H9 (cell line): ENCODE data around the gene TPPP3. TPM values are rescaled to one million over a fixed set of nuclear protein-coding genes. Genes with fewer than 3 reads are reported as not detected.

Source experiments
- DNase-seq: peaks from one replicate; pipeline ENCODE4 v3.0.0-alpha.2; 2017
- H2AFZ ChIP-seq: one replicate; pipeline ENCODE4 v1.6.1; 2013; ENCODE audit warnings: mild to moderate bottlenecking, low read length, control low read depth, moderate library complexity
- H2AK5ac ChIP-seq: 2 replicates; pipeline ENCODE4 v1.6.1; 2013; ENCODE audit warnings: low read length, control low read depth, mixed read lengths; ENCODE audit not compliant: insufficient read length
- H2BK120ac ChIP-seq: one replicate; pipeline ENCODE4 v1.6.1; 2013; ENCODE audit warnings: low read depth, mild to moderate bottlenecking, low read length, control low read depth, inconsistent platforms; ENCODE audit not compliant: poor library complexity, severe bottlenecking
- H2BK12ac ChIP-seq: 2 replicates; pipeline ENCODE4 v1.6.1; 2013; ENCODE audit warnings: low read length, control low read depth, mixed read lengths, low read depth; ENCODE audit not compliant: insufficient read length
- H2BK15ac ChIP-seq: 2 replicates; pipeline ENCODE4 v1.6.1; 2013; ENCODE audit warnings: low read depth, low read length, control low read depth
- H2BK20ac ChIP-seq: one replicate; pipeline ENCODE4 v1.6.1; 2013; ENCODE audit warnings: low read depth, mild to moderate bottlenecking, low read length, control low read depth, inconsistent platforms; ENCODE audit not compliant: poor library complexity, severe bottlenecking
- H2BK5ac ChIP-seq: 2 replicates; pipeline ENCODE4 v1.6.1; 2013; ENCODE audit warnings: low read length, control low read depth, mixed read lengths; ENCODE audit not compliant: insufficient read length
- H3K14ac ChIP-seq: 2 replicates; pipeline ENCODE4 v1.6.1; 2013; ENCODE audit warnings: low read length, control low read depth; ENCODE audit not compliant: insufficient read depth
- H3K18ac ChIP-seq: 2 replicates; pipeline ENCODE4 v1.6.1; 2013; ENCODE audit warnings: low read depth, mild to moderate bottlenecking, mixed read lengths, low read length, control low read depth; ENCODE audit not compliant: insufficient read length
- H3K23ac ChIP-seq: 2 replicates; pipeline ENCODE4 v1.6.1; 2013; ENCODE audit warnings: low read length, control low read depth, mixed read lengths, low read depth; ENCODE audit not compliant: insufficient read length
- H3K23me2 ChIP-seq: 2 replicates; pipeline ENCODE4 v1.6.1; 2013; ENCODE audit warnings: low read depth, mild to moderate bottlenecking, mixed read lengths, low read length, control low read depth; ENCODE audit not compliant: insufficient read length, poor library complexity, severe bottlenecking
- H3K27ac ChIP-seq: 2 replicates; pipeline ENCODE4 v1.5.1; 2013; ENCODE audit warnings: low read length, control low read depth, mixed read lengths, low read depth; ENCODE audit not compliant: insufficient read length
- H3K27me3 ChIP-seq: 2 replicates; pipeline ENCODE4 v1.6.1; 2013; ENCODE audit warnings: low read length, control low read depth, inconsistent platforms; ENCODE audit not compliant: insufficient read depth
- H3K4ac ChIP-seq: 2 replicates; pipeline ENCODE4 v1.6.1; 2013; ENCODE audit warnings: low read depth, mild to moderate bottlenecking, control low read depth, inconsistent platforms, low read length, moderate library complexity
- H3K4me1 ChIP-seq: 2 replicates; pipeline ENCODE4 v1.6.1; 2013; ENCODE audit warnings: low read length, control low read depth, inconsistent platforms; ENCODE audit not compliant: insufficient read depth
- H3K4me2 ChIP-seq: 2 replicates; pipeline ENCODE4 v1.6.1; 2013; ENCODE audit warnings: low read length, control low read depth, mixed read lengths; ENCODE audit not compliant: insufficient read length, insufficient read depth
- H3K56ac ChIP-seq: 2 replicates; pipeline ENCODE4 v1.6.1; 2013; ENCODE audit warnings: low read depth, mild to moderate bottlenecking, mixed read lengths, low read length, control low read depth; ENCODE audit not compliant: insufficient read length
- H3K79me1 ChIP-seq: 2 replicates; pipeline ENCODE4 v1.6.1; 2013; ENCODE audit warnings: low read depth, mild to moderate bottlenecking, moderate library complexity, low read length, control low read depth, inconsistent platforms; ENCODE audit not compliant: insufficient read depth, poor library complexity, severe bottlenecking
- H3K79me2 ChIP-seq: 2 replicates; pipeline ENCODE4 v1.6.1; 2013; ENCODE audit warnings: low read length, control low read depth, inconsistent platforms; ENCODE audit not compliant: insufficient read depth
- H3K9ac ChIP-seq: 2 replicates; pipeline ENCODE4 v1.6.1; 2013; ENCODE audit warnings: low read length, control low read depth, mixed read lengths; ENCODE audit not compliant: insufficient read length; ENCODE audit errors: extremely low read depth
- H3K9me3 ChIP-seq: one replicate; pipeline ENCODE4 v1.6.1; 2013; ENCODE audit warnings: low read depth, low read length, inconsistent platforms; ENCODE audit not compliant: control insufficient read depth
- H3T11ph ChIP-seq: one replicate; pipeline ENCODE4 v1.6.1; 2013; ENCODE audit warnings: mild to moderate bottlenecking, low read length, control low read depth, inconsistent platforms
- H4K20me1 ChIP-seq: one replicate; pipeline ENCODE4 v1.6.1; 2013; ENCODE audit not compliant: control insufficient read depth, insufficient read length, insufficient read depth
- H4K5ac ChIP-seq: 2 replicates; pipeline ENCODE4 v1.6.1; 2013; ENCODE audit warnings: low read depth, mild to moderate bottlenecking, mixed read lengths, low read length, control low read depth; ENCODE audit not compliant: insufficient read length
- H4K8ac ChIP-seq: replicated peaks from 2 replicates; pipeline ENCODE4 v1.6.1; 2013; ENCODE audit warnings: low read length, control low read depth, mixed read lengths, low read depth; ENCODE audit not compliant: insufficient read length
- H4K91ac ChIP-seq: 2 replicates; pipeline ENCODE4 v1.6.1; 2013; ENCODE audit warnings: low read depth, mild to moderate bottlenecking, moderate library complexity, mixed read lengths, low read length, control low read depth; ENCODE audit not compliant: insufficient read length
- H3K27ac Mint-ChIP-seq, 3 experiments: 2 replicates in 2 of 3; 3 replicates in 1 of 3; pipeline ENCODE4 v1.8.0; 2020 to 2021; ENCODE audit warnings: mixed read lengths in 3 of 3, mild to moderate bottlenecking in 1 of 3, moderate library complexity in 1 of 3
- H3K27me3 Mint-ChIP-seq: 2 replicates; pipeline ENCODE4 v1.8.0; 2021; ENCODE audit warnings: low read depth, mild to moderate bottlenecking, moderate library complexity, mixed read lengths
- H3K36me3 Mint-ChIP-seq, 3 experiments: 2 replicates in 2 of 3; 3 replicates in 1 of 3; pipeline ENCODE4 v1.8.0; 2020 to 2021; ENCODE audit warnings: low read depth in 3 of 3, mixed read lengths in 3 of 3; ENCODE audit not compliant: insufficient read depth in 1 of 3
- H3K4me1 Mint-ChIP-seq, 2 experiments: 2 replicates each; pipeline ENCODE4 v1.8.0; 2020; ENCODE audit warnings: mixed read lengths in 2 of 2
- H3K4me3 Mint-ChIP-seq, 2 experiments: 2 replicates in 1 of 2; 3 replicates in 1 of 2; pipeline ENCODE4 v1.8.0; 2020 to 2021; ENCODE audit warnings: mild to moderate bottlenecking in 2 of 2, mixed read lengths in 2 of 2, moderate library complexity in 1 of 2
- H3K9me3 Mint-ChIP-seq, 2 experiments: 2 replicates in 1 of 2; 3 replicates in 1 of 2; pipeline ENCODE4 v1.8.0; 2020; ENCODE audit warnings: mild to moderate bottlenecking in 2 of 2, mixed read lengths in 2 of 2, moderate library complexity in 1 of 2
- CTCF ChIP-seq: fragments of 200-600 bp; sonication (generic); conservative IDR thresholded peaks from 3 replicates; pipeline ENCODE4 v1.8.0; 2021; ENCODE audit warnings: antibody characterized with exemption, mild to moderate bottlenecking
- WGBS: extraction: QIAGEN DNeasy Blood & Tissue Kit; methylation state at CpG from one replicate; pipeline ENCODE4 v1.1.7; 2013; ENCODE audit warnings: missing lambda C conversion rate, low lambda C conversion rate, mixed read lengths; ENCODE audit not compliant: insufficient read length; ENCODE audit errors: extremely low coverage; 5-methylcytosine and 5-hydroxymethylcytosine counted together
- total RNA-seq: library from RNA; stranded (reverse); gene quantifications from 2 replicates; pipeline ENCODE4 v1.2.1, GENCODE V29; 2021

The TPPP3 gene
- total RNA-seq, 1 experiment from 2014 or later = 0.79 TPM

DNA sequence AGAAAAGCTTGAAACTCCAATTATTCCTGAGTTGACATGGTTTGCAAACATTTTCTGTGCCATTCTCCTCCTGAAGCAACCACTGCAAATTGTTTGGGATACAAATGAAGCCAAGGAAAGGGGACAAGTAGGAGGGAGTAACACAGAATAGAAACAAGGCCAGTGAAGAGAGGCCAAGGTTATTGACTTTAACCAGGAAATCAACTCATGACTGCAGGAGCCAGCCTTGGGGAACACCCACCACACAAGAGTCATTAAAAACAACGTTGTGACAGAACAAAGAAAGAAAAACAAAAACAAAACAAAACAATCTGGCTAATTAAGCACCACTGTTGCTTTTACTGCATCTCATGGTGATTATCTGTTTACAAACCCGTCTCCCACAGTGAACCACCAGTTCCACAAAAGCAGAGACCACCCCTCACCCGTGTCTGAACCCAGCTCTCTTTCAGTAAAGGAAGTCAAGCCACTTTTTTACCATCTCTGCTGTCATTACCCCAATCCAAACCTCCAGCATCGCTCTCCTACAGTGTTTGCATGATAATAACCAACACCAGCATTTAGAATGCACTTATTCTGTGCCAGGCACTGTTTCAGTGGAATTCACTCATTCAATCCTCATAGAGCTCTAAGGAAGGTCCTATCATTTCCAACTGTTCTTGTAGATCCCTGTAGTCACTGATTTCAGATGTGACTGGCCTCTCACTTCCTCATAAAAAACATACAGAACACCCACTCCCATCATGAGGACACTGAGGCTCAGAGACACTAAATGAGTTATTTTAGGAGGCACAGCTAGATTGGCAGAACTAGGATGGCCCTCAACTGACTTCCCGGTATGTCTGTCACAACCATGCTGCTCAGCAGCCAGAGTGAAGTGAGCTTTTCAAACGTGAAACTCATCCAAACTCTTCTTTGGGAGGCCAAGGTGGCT, 20.9 kb upstream of the TPPP3 start:
- H3K9ac ChIP-seq = no peak overlapping the region
- no peak overlapping the region for H4K8ac ChIP-seq
- WGBS = no CpG with 5 or more reads among the region's 6 CpGs
- no peak overlapping the region for H2BK15ac ChIP-seq
- no peak for TF ChIP-seq CTCF
- no peak overlapping the region for H2AFZ ChIP-seq
- H4K5ac ChIP-seq = no peak overlapping the region
- no peak overlapping the region for H2BK20ac ChIP-seq
- H2BK5ac ChIP-seq = no peak overlapping the region
- peaks cover 11% of the 10 kb centered on the region for H3K23me2 ChIP-seq
- no peak overlapping the region for H2AK5ac ChIP-seq
- no peaks in the 10 kb centered on the region for H3K9me3 ChIP-seq
- no peaks in the 10 kb centered on the region for H3K79me1 ChIP-seq
- no peaks in the 10 kb centered on the region for H3K79me2 ChIP-seq
- no peaks in the 10 kb centered on the region for H3K9me3 Mint-ChIP-seq
- H3K4me1 ChIP-seq = peaks cover 3% of the 10 kb centered on the region; the same call in 1 of the 2 replicates
- no peak for DNase-seq
- peak overlapping the region in 1 of 3 experiments; percentile 73; a peak in 4 of 7 replicates for H3K27ac Mint-ChIP-seq
- H2BK12ac ChIP-seq = no peak overlapping the region
- peaks cover 26 to 29% of the 10 kb centered on the region in 2 experiments for H3K4me1 Mint-ChIP-seq
- H2BK120ac ChIP-seq = no peak overlapping the region
- no peaks in the 10 kb centered on the region for H4K20me1 ChIP-seq
- no peak overlapping the region for H3T11ph ChIP-seq
- no peaks in the 10 kb centered on the region for H3K27me3 ChIP-seq
- no peak overlapping the region; the same call in 1 of the 2 replicates for H3K14ac ChIP-seq
- peak overlapping the region; percentile 62 for H3K27ac ChIP-seq
- no peaks in the 10 kb centered on the region; a peak in 2 of 7 replicates for H3K36me3 Mint-ChIP-seq
- H4K91ac ChIP-seq = no peak overlapping the region
- H3K4me3 Mint-ChIP-seq = peak overlapping the region in 1 of 2 experiments; percentile 8; a peak in 3 of 5 replicates
- H3K4ac ChIP-seq = no peak overlapping the region
- peaks cover 6% of the 10 kb centered on the region for H3K27me3 Mint-ChIP-seq
- H3K4me2 ChIP-seq = peak overlapping the region; percentile 21
- no peak overlapping the region for H3K18ac ChIP-seq
- H3K23ac ChIP-seq = no peak overlapping the region
- H3K56ac ChIP-seq = no peak overlapping the region
